B cell (primary cell): Measurements from ENCODE around the gene GNG7. TPM values are rescaled to one million over a fixed set of nuclear protein-coding genes. Genes with fewer than 3 reads are reported as not detected.
"Not testable (repeated sequence)": the region's sequence is repeated elsewhere in the genome, so short reads cannot be mapped to it uniquely, and the experiment has no call there.

Experiments
- ATAC-seq: fragments of 200-7000 bp; cut with Tn5 transposase; one replicate; pipeline ENCODE4 v1.10.0; 2021; ENCODE audit warnings: low read depth, mild to moderate bottlenecking, moderate number of reproducible peaks, moderate library complexity
- CTCF ChIA-PET: fragments of 350-600 bp; sonication (Branson Sonifier 250); formaldehyde crosslinking; loops from one replicate; lab custom pipeline; 2021; ENCODE audit warnings: antibody characterized with exemption, inconsistent platforms; lab: Charles Lee
- POLR2A ChIA-PET: fragments of 350-600 bp; sonication (Branson Sonifier 250); formaldehyde crosslinking; loops from one replicate; lab custom pipeline; 2021; ENCODE audit warnings: antibody characterized with exemption; lab: Charles Lee
- DNase-seq: peaks from one replicate; pipeline ENCODE4 v3.0.0; 2013
- H2AFZ ChIP-seq: 2 replicates; pipeline ENCODE4 v1.6.1; 2012; ENCODE audit warnings: mild to moderate bottlenecking, low read depth, low read length; ENCODE audit not compliant: insufficient read depth, poor library complexity, severe bottlenecking
- H3K27ac ChIP-seq, 2 donors: 1 replicate in 1 of 2; 2 replicates in 1 of 2; pipeline ENCODE4 v1.5.1; 2012 to 2013; ENCODE audit warnings: low read length in 2 of 2, mild to moderate bottlenecking in 2 of 2, moderate library complexity in 1 of 2
- H3K27me3 ChIP-seq, 4 experiments: fragments of 200-600 bp in 1 of 4; sonication (generic) in 1 of 4; replicated peaks in 1 of 4; 1 replicate in 2 of 4; 2 replicates in 2 of 4; pipeline versions ENCODE4 v1.6.1 to v1.7.0; 2013 to 2016; ENCODE audit warnings: low read length in 3 of 4, mild to moderate bottlenecking in 2 of 4, mixed read lengths in 1 of 4, moderate library complexity in 1 of 4; ENCODE audit not compliant: insufficient read depth in 4 of 4, control insufficient read depth in 3 of 4; ENCODE audit errors: control extremely low read depth in 1 of 4
- H3K36me3 ChIP-seq, 2 experiments: replicated peaks in 1 of 2; 1 replicate in 1 of 2; 2 replicates in 1 of 2; pipeline versions ENCODE4 v1.6.1 to v1.7.1; 2013; ENCODE audit warnings: low read length in 1 of 2; ENCODE audit not compliant: insufficient read depth in 2 of 2, control insufficient read depth in 1 of 2; ENCODE audit errors: control extremely low read depth in 1 of 2, extremely low read depth in 1 of 2
- H3K4me1 ChIP-seq, 2 donors: fragments of 200-600 bp in 1 of 2; sonication (generic) in 1 of 2; 1 replicate in 1 of 2; 2 replicates in 1 of 2; pipeline versions ENCODE4 v1.5.1 to v1.6.1; 2013 to 2017; ENCODE audit warnings: low read length in 2 of 2; ENCODE audit not compliant: control insufficient read depth in 2 of 2, insufficient read depth in 2 of 2
- H3K4me2 ChIP-seq: replicated peaks from 2 replicates; pipeline ENCODE3; 2012; ENCODE audit warnings: mild to moderate bottlenecking, low read depth, low read length; ENCODE audit not compliant: poor library complexity, severe bottlenecking
- H3K4me3 ChIP-seq, 5 experiments: fragments of 200-600 bp in 1 of 5; sonication (generic) in 1 of 5; 1 replicate in 3 of 5; 2 replicates in 2 of 5; pipeline versions ENCODE4 v1.5.1 to v1.7.0; 2011 to 2016; ENCODE audit warnings: low read length in 4 of 5, mild to moderate bottlenecking in 4 of 5, low read depth in 2 of 5, control low read depth in 1 of 5, moderate library complexity in 1 of 5; ENCODE audit not compliant: insufficient read depth in 1 of 5; ENCODE audit errors: control extremely low read depth in 1 of 5, extremely low read depth in 1 of 5
- H3K79me2 ChIP-seq: fragments of 200-600 bp; sonication (generic); one replicate; pipeline ENCODE4 v1.6.0; 2016; ENCODE audit warnings: low read length; ENCODE audit not compliant: control insufficient read depth, insufficient read depth
- H3K9ac ChIP-seq: fragments of 200-600 bp; sonication (generic); 2 replicates; pipeline ENCODE4 v1.6.1; 2017; ENCODE audit warnings: mild to moderate bottlenecking, low read length, moderate library complexity
- H3K9me3 ChIP-seq, 3 donors: one replicate each; pipeline versions ENCODE4 v1.6.1 to v1.7.1; 2013; ENCODE audit warnings: low read length in 2 of 3; ENCODE audit not compliant: control insufficient read depth in 2 of 3, insufficient read depth in 1 of 3; ENCODE audit errors: control extremely low read depth in 1 of 3
- H4K20me1 ChIP-seq: 2 replicates; pipeline ENCODE4 v1.6.0; 2012; ENCODE audit warnings: mild to moderate bottlenecking, low read length; ENCODE audit not compliant: insufficient read depth, control insufficient read depth, poor library complexity, severe bottlenecking
- H3K27ac Mint-ChIP-seq: one replicate; pipeline ENCODE4 v1.8.0; 2021; ENCODE audit warnings: mixed read lengths
- H3K27me3 Mint-ChIP-seq: one replicate; pipeline ENCODE4 v1.8.0; 2021; ENCODE audit warnings: mixed read lengths
- H3K4me1 Mint-ChIP-seq: one replicate; pipeline ENCODE4 v1.8.0; 2021; ENCODE audit warnings: mixed read lengths
- H3K4me3 Mint-ChIP-seq: one replicate; pipeline ENCODE4 v1.8.0; 2021; ENCODE audit warnings: mixed read lengths
- H3K9me3 Mint-ChIP-seq: one replicate; pipeline ENCODE4 v1.8.0; 2022; ENCODE audit warnings: mixed read lengths; ENCODE audit not compliant: insufficient read depth
- CTCF ChIP-seq: fragments of 200-600 bp; IDR thresholded peaks from one replicate; pipeline ENCODE4 v1.8.0; 2022; ENCODE audit warnings: antibody characterized with exemption, mild to moderate bottlenecking
- EZH2 ChIP-seq: IDR thresholded peaks from 2 replicates; pipeline ENCODE4 v1.6.1; 2012; ENCODE audit warnings: borderline replicate concordance, low read depth, mild to moderate bottlenecking, moderate library complexity, low read length; ENCODE audit not compliant: insufficient read depth, poor library complexity, severe bottlenecking
- WGBS: methylation state at CpG from one replicate; pipeline ENCODE4 v1.1.5; 2013; ENCODE audit warnings: missing lambda C conversion rate; ENCODE audit not compliant: insufficient coverage; 5-methylcytosine and 5-hydroxymethylcytosine counted together
- intact Hi-C: fragments of 100-400 bp; cut with micrococcal nuclease; formaldehyde crosslinking; loops from one replicate; pipeline ENCODE4 v1.10.0; 2022
- polyA plus RNA-seq: library from polyadenylated mRNA; depleted of rRNA; stranded (reverse); fragments of >200 nt; gene quantifications from 2 replicates; pipeline ENCODE4 v1.2.3, GENCODE V29; 2012
- total RNA-seq, 2 donors: library from RNA; stranded (reverse); fragments of 120-200 nt in 1 of 2; gene quantifications; 1 replicate in 1 of 2; 2 replicates in 1 of 2; pipeline versions ENCODE4 v1.2.3 to v1.2.4, GENCODE V29; 2013 to 2022

Gene GNG7
- total and polyA plus RNA-seq, 2 donors (not counting 1 experiment from before 2014, with no cell fraction given) = 76.3 to 153 TPM

GRCh38 chr19:2667349-2667748 lies 35.1 kb downstream of the GNG7 start:
- H3K9me3 Mint-ChIP-seq, H3K9ac ChIP-seq, ATAC-seq, H3K27me3 Mint-ChIP-seq, POLR2A ChIA-PET, intact Hi-C loops, H3K9me3 ChIP-seq, H3K27me3 ChIP-seq, H3K4me2 ChIP-seq, H3K4me3 ChIP-seq, H2AFZ ChIP-seq, DNase-seq: not testable (repeated sequence)
- 99% methylated on average over 9 of the region's 10 CpGs for WGBS
- peaks cover 47% of the 10 kb centered on the region for H4K20me1 ChIP-seq
- peak overlapping the region; percentile 67 for H3K27ac Mint-ChIP-seq
- H3K79me2 ChIP-seq = peaks cover 97% of the 10 kb centered on the region
- H3K4me1 ChIP-seq = peaks cover 35 to 54% of the 10 kb centered on the region in 2 donors
- H3K36me3 ChIP-seq = peaks cover 0 to 26% of the 10 kb centered on the region in 2 experiments
- H3K4me3 Mint-ChIP-seq = peak overlapping the region; percentile 74
- peaks cover 66% of the 10 kb centered on the region for H3K4me1 Mint-ChIP-seq
- CTCF ChIA-PET = interaction anchor here (0.6 kb wide), 1 partner anchor 43 kb away, joined by 4 read pairs; no protein-coding TSS in a partner anchor
- peak overlapping the region; percentile 77 to 78 for H3K27ac ChIP-seq

- ChIA-PET CTCF (no interaction called here), POLR2A (interaction anchor here (0.6 kb wide), 2 partner anchors 32 to 35 kb away, joined by 5 to 12 read pairs; no protein-coding TSS in a partner anchor)
- TF ChIP-seq EZH2 = no peak
- TF ChIP-seq CTCF = no peak
- peaks cover 0 to 30% of the 10 kb centered on the region in 2 experiments for H3K36me3 ChIP-seq
- no peak overlapping the region for H3K4me3 Mint-ChIP-seq
- peaks cover 35 to 55% of the 10 kb centered on the region in 2 donors for H3K4me1 ChIP-seq
- no peak overlapping the region for H3K4me2 ChIP-seq
- ATAC-seq (no peak), DNase-seq (no peak)
- H3K27me3 ChIP-seq = no peaks in the 10 kb centered on the region
- H3K27ac ChIP-seq = peak overlapping the region in 1 of 2 donors; percentile 64
- H3K9me3 Mint-ChIP-seq = no peaks in the 10 kb centered on the region
- H3K9me3 ChIP-seq = peaks cover 2 to 10% (median 9%) of the 10 kb centered on the region in 3 donors
- no peak overlapping the region for H3K9ac ChIP-seq
- peaks cover 72% of the 10 kb centered on the region for H3K4me1 Mint-ChIP-seq
- H3K27me3 Mint-ChIP-seq = no peaks in the 10 kb centered on the region
- WGBS = 96% methylated on average over 5 of the region's 9 CpGs
- H4K20me1 ChIP-seq = peaks cover 45% of the 10 kb centered on the region
- H3K27ac Mint-ChIP-seq = peak overlapping the region; percentile 67
- intact Hi-C loops = no loop called here
- peaks cover 97% of the 10 kb centered on the region for H3K79me2 ChIP-seq
- no peak overlapping the region for H3K4me3 ChIP-seq
- no peak overlapping the region for H2AFZ ChIP-seq
Observed at GRCh38 chr19:2666344-2666994, 36.0 kb downstream of the GNG7 start.
